ENCODE results near the gene NHLRC2. TPM values are rescaled to one million over a fixed set of nuclear protein-coding genes. Genes with fewer than 3 reads are reported as not detected.

NHLRC2 gene
- total RNA-seq, 1 experiment from 2014 or later: 56.3 TPM

- POLR2A ChIA-PET: no interaction called here
- H4K20me1 ChIP-seq (ENCODE audit: insufficient read depth): no peaks in the 10 kb centered on the region
- TF ChIP-seq EZH2phosphoT487 (IDR thresholded peaks at IDR 0.05; ENCODE audit: borderline replicate concordance): no peak
- H3K4me1 ChIP-seq (ENCODE audit: control insufficient read depth in 1 of 2, insufficient read depth in 2 of 2, low read length in 2 of 2): no peaks in the 10 kb centered on the region
- ATAC-seq: no peak
- no peak overlapping the region for H3K27ac ChIP-seq (ENCODE audit: low read depth, low read length)
- H2AFZ ChIP-seq (ENCODE audit: low read depth, low read length, poor library complexity, severe bottlenecking): no peak overlapping the region
- no peaks in the 10 kb centered on the region for H3K9me2 ChIP-seq (ENCODE audit: insufficient read depth)
- no TSS peak for BruUV-seq (replicated peaks)
- no peaks in the 10 kb centered on the region for H3K27me3 ChIP-seq (ENCODE audit: insufficient read depth, low read length)
- RAD21 ChIA-PET (ENCODE audit: low non-redundant PET in 1 of 2, low total read pairs in 2 of 2, uncharacterized antibody in 2 of 2, unreplicated experiment in 2 of 2): no interaction called here
- H3K4me3 ChIP-seq (replicated peaks in 1 of 2; ENCODE audit: low read depth in 1 of 2, low read length in 2 of 2): no peak overlapping the region
- H3K36me3 ChIP-seq (ENCODE audit: control insufficient read depth in 1 of 2, insufficient read depth in 2 of 2, low read length in 2 of 2): no peaks in the 10 kb centered on the region
- CTCF ChIA-PET: interaction anchor here (1.3 to 1.6 kb wide), 2 partner anchors 9 to 23 kb away, joined by 3 to 5 read pairs; no protein-coding TSS in a partner anchor
- no peaks in the 10 kb centered on the region for H3K9me3 ChIP-seq (ENCODE audit: control insufficient read depth in 1 of 2, insufficient read depth in 1 of 2, low read depth in 1 of 2, low read length in 2 of 2)
- DNase-seq (ENCODE audit: low read depth, low spot score): no peak
- no peak overlapping the region for H3K4me2 ChIP-seq (ENCODE audit: low read length)
- intact Hi-C loops (cut with micrococcal nuclease): no loop called here
- no peak overlapping the region for H3K9ac ChIP-seq (ENCODE audit: low read length)
- H3K79me2 ChIP-seq (ENCODE audit: insufficient read depth, low read length): no peaks in the 10 kb centered on the region
These were observed 32.3 kb upstream of the NHLRC2 start for GRCh38 chr10:113822174-113822573.

- Histone ChIP-seq H4K20me1 (ENCODE audit: insufficient read depth) (no peaks in the 10 kb centered on the region), H3K4me1 (ENCODE audit: control insufficient read depth in 1 of 2, insufficient read depth in 2 of 2, low read length in 2 of 2) (no peaks in the 10 kb centered on the region), H3K36me3 (ENCODE audit: control insufficient read depth in 1 of 2, insufficient read depth in 2 of 2, low read length in 2 of 2) (no peaks in the 10 kb centered on the region), H3K27me3 (ENCODE audit: insufficient read depth, low read length) (no peaks in the 10 kb centered on the region), H3K27ac (ENCODE audit: low read depth, low read length) (no peak overlapping the region), H3K9me3 (ENCODE audit: control insufficient read depth in 1 of 2, insufficient read depth in 1 of 2, low read depth in 1 of 2, low read length in 2 of 2) (no peaks in the 10 kb centered on the region), H3K9me2 (ENCODE audit: insufficient read depth) (no peaks in the 10 kb centered on the region), H3K4me3 (replicated peaks in 1 of 2; ENCODE audit: low read depth in 1 of 2, low read length in 2 of 2) (no peak overlapping the region), H3K79me2 (ENCODE audit: insufficient read depth, low read length) (no peaks in the 10 kb centered on the region), H3K4me2 (ENCODE audit: low read length) (no peak overlapping the region), H2AFZ (ENCODE audit: low read depth, low read length, poor library complexity, severe bottlenecking) (no peak overlapping the region), H3K9ac (ENCODE audit: low read length) (no peak overlapping the region)
- ChIA-PET CTCF (no interaction called here), RAD21 (ENCODE audit: low non-redundant PET in 1 of 2, low total read pairs in 2 of 2, uncharacterized antibody in 2 of 2, unreplicated experiment in 2 of 2) (no interaction called here), POLR2A (no interaction called here)
- DNase-seq (ENCODE audit: low read depth, low spot score) (no peak), ATAC-seq (no peak)
- BruUV-seq (replicated peaks): no TSS peak
- no peak for TF ChIP-seq ATF3 (IDR thresholded peaks at IDR 0.05)
- TF ChIP-seq ZBTB33 (IDR thresholded peaks at IDR 0.05; ENCODE audit: extremely low read depth, insufficient replicate concordance, low read length): no peak
- TF ChIP-seq RAD21 (IDR thresholded peaks at IDR 0.05; ENCODE audit: low read depth): no peak
- no peak for TF ChIP-seq ELF1 (IDR thresholded peaks at IDR 0.05; ENCODE audit: borderline replicate concordance, low read depth)
- no peak for TF ChIP-seq TCF7L2 (IDR thresholded peaks at IDR 0.05; ENCODE audit: borderline replicate concordance, extremely low read depth, insufficient read depth, insufficient read length)
- TF ChIP-seq JUND (IDR thresholded peaks at IDR 0.05): no peak
- TF ChIP-seq ZNF274 (IDR thresholded peaks at IDR 0.05; ENCODE audit: low read depth, low read length): no peak
- TF ChIP-seq, protein P1, sequence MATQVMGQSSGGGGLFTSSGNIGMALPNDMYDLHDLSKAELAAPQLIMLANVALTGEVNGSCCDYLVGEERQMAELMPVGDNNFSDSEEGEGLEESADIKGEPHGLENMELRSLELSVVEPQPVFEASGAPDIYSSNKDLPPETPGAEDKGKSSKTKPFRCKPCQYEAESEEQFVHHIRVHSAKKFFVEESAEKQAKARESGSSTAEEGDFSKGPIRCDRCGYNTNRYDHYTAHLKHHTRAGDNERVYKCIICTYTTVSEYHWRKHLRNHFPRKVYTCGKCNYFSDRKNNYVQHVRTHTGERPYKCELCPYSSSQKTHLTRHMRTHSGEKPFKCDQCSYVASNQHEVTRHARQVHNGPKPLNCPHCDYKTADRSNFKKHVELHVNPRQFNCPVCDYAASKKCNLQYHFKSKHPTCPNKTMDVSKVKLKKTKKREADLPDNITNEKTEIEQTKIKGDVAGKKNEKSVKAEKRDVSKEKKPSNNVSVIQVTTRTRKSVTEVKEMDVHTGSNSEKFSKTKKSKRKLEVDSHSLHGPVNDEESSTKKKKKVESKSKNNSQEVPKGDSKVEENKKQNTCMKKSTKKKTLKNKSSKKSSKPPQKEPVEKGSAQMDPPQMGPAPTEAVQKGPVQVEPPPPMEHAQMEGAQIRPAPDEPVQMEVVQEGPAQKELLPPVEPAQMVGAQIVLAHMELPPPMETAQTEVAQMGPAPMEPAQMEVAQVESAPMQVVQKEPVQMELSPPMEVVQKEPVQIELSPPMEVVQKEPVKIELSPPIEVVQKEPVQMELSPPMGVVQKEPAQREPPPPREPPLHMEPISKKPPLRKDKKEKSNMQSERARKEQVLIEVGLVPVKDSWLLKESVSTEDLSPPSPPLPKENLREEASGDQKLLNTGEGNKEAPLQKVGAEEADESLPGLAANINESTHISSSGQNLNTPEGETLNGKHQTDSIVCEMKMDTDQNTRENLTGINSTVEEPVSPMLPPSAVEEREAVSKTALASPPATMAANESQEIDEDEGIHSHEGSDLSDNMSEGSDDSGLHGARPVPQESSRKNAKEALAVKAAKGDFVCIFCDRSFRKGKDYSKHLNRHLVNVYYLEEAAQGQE (IDR thresholded peaks at IDR 0.05; ENCODE audit: low read depth): no peak
- no peak for TF ChIP-seq POLR2A (IDR thresholded peaks at IDR 0.05; ENCODE audit: borderline replicate concordance, extremely low read depth, insufficient read depth, insufficient read length)
- TF ChIP-seq EZH2phosphoT487 (IDR thresholded peaks at IDR 0.05; ENCODE audit: borderline replicate concordance): no peak
- no peak for TF ChIP-seq CEBPB (IDR thresholded peaks at IDR 0.05; ENCODE audit: low read depth)
- no peak for TF ChIP-seq FOSL1 (IDR thresholded peaks at IDR 0.05; ENCODE audit: low read depth)
- no peak for TF ChIP-seq EGR1 (IDR thresholded peaks at IDR 0.05; ENCODE audit: low read depth)
- TF ChIP-seq SRF (IDR thresholded peaks at IDR 0.05; ENCODE audit: low read depth): no peak
- no peak for TF ChIP-seq POLR2AphosphoS5 (IDR thresholded peaks at IDR 0.05; ENCODE audit: low read depth, low read length)
- TF ChIP-seq, protein P2, sequence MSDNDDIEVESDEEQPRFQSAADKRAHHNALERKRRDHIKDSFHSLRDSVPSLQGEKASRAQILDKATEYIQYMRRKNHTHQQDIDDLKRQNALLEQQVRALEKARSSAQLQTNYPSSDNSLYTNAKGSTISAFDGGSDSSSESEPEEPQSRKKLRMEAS (IDR thresholded peaks at IDR 0.05): no peak
- no peak for TF ChIP-seq ZFX (IDR thresholded peaks at IDR 0.05)
- TF ChIP-seq CBX3 (IDR thresholded peaks at IDR 0.05; ENCODE audit: low read depth): no peak
- intact Hi-C loops (cut with micrococcal nuclease): no loop called here
These were observed 31.1 kb upstream of the NHLRC2 start for GRCh38 chr10:113823389-113823788.

All from HCT116 (cell line).